ENCODE measurements around the gene MRPL41.
"Not testable (repeated sequence)": the region's sequence is repeated elsewhere in the genome, so short reads cannot be mapped to it uniquely, and the experiment has no call there.

The MRPL41 gene

DNA sequence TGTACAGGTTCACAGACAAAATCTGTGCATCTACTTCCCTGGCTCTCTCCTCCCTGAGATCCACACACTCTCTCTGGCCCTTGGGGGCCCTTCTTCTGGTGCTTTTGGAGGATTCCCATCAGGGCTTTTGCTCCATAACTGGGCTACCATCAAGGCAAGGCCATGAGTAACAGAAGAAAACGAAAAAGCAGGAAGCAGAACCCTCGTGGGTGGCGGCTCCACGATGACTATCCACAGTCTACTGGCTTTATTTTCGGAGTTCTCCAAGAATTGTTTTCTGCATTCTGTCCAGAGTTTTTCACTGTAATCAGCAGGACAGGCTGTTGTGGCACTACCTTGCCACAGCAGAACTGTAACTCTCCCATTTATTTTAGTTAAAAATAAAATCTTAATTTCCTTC lies 21.3 kb upstream of the MRPL41 start:
- DNase-seq (ENCODE audit: low spot score), result no peak
- TF ChIP-seq, protein P1, sequence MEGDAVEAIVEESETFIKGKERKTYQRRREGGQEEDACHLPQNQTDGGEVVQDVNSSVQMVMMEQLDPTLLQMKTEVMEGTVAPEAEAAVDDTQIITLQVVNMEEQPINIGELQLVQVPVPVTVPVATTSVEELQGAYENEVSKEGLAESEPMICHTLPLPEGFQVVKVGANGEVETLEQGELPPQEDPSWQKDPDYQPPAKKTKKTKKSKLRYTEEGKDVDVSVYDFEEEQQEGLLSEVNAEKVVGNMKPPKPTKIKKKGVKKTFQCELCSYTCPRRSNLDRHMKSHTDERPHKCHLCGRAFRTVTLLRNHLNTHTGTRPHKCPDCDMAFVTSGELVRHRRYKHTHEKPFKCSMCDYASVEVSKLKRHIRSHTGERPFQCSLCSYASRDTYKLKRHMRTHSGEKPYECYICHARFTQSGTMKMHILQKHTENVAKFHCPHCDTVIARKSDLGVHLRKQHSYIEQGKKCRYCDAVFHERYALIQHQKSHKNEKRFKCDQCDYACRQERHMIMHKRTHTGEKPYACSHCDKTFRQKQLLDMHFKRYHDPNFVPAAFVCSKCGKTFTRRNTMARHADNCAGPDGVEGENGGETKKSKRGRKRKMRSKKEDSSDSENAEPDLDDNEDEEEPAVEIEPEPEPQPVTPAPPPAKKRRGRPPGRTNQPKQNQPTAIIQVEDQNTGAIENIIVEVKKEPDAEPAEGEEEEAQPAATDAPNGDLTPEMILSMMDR (IDR thresholded peaks at IDR 0.05; ENCODE audit: extremely low read depth, missing control alignments), result no peak

DNA sequence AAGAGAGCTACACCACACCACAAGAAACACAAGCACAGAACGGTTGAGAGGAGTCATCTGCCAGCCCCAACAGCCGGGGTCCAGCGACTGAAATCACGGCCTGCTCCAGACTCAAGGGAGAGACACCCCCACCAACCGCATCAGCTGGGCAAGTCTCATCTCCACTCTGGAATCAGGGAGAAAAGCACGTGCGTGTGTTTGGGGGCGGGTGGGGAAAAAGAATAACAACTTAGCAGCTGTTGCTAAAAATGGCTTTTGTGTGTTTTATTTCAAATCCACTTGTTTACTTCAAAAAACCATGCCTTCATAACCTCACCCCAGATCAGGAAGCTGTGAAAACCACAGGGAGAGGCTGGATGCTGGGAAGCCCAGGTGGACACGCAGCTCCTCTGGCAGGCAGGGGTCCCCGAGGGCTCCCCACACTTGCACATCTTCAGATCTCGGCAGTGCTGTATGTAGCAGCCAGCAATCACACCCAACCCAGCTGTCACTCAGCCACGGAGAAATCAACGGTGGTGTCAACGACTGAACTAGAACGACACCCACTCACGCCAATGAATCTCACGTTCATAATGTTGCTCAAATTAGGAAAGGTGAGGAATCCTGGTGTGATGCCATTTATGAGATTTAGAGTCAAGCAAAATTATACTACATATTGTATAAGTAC lies 20.4 kb upstream of the MRPL41 start:
- DNase-seq (ENCODE audit: low spot score), result no peak
- TF ChIP-seq, protein P1 (IDR thresholded peaks at IDR 0.05; ENCODE audit: extremely low read depth, missing control alignments), result no peak

DNA sequence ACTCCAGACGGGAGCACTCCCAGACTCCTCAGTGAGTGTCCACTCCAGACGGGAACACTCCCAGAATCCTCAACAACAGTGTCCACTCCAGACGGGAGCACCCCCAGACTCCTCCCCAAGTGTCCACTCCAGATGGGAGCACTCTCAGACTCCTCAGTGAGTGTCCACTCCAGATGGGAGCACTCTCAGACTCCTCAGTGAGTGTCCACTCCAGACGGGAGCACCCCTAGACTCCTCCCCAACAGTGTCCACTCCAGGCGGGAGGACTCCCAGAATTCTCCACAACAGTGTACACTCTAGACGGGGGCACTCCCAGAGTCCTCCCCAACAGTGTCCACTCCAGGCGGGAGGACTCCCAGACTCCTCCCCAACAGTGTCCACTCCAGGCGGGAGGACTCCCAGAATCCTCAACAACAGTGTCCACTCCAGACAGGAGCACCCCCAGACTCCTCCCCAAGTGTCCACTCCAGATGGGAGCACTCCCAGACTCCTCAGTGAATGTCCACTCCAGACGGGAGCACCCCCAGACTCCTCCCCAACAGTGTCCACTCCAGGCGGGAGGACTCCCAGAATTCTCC lies 18.7 kb upstream of the MRPL41 start:
- not testable (repeated sequence) for DNase-seq (ENCODE audit: low spot score)

DNA sequence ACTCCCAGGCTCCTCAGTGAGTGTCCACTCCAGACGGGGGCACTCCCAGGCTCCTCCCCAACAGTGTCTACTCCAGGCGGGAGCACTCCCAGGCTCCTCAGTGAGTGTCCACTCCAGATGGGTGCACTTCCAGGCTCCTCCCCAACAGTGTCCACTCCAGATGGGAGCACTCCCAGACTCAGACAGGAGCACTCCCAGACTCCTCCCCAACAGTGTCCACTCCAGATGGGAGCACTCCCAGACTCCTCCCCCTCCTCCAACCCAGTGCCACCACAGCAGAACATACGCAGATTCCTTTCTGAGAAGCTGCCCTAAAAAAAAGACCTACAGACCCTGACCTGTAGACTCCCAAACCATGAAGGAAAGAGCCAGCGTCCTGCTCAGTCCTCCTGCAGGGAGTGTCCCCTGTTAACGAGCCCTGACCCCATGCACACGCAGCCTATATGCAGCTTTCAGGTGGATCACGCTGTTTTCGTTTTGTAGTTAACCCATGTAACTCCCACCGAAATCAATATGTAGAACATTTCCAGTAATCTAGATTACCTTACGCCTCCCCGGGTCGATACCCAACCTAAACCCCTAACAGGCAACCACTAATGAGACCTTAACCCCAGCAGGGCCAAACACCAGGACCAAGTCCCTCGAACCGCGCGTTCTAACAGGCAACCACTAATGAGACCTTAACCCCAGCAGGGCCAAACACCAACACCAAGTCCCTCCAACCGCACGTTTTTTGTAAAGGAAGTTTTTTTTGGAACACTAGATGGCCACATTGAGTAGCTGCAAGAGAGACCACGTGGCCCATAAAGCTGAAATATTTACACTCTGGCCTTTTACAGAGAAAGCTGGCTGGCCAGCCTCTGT lies 17.2 kb upstream of the MRPL41 start:
- TF ChIP-seq, protein P1 (IDR thresholded peaks at IDR 0.05; ENCODE audit: extremely low read depth, missing control alignments), result peak; percentile 43
- DNase-seq (ENCODE audit: low spot score), result peak; percentile 75

DNA sequence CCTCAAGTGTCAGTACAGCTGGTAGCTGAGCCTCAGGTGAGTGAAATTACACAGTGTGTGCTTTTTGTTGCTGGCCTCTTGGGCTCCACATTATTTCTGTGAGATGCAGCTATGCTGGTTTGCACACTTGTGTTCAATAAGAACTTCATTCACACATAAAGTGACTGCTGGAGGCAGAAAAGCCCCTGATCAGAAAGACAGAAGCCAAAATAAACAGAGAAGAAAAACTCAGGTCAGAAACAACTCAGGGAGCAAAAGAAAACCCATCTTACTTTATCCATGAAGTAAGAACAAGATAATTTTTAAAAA lies 16.6 kb upstream of the MRPL41 start:
- no peak for DNase-seq (ENCODE audit: low spot score)
- TF ChIP-seq, protein P1 (IDR thresholded peaks at IDR 0.05; ENCODE audit: extremely low read depth, missing control alignments), result no peak

DNA sequence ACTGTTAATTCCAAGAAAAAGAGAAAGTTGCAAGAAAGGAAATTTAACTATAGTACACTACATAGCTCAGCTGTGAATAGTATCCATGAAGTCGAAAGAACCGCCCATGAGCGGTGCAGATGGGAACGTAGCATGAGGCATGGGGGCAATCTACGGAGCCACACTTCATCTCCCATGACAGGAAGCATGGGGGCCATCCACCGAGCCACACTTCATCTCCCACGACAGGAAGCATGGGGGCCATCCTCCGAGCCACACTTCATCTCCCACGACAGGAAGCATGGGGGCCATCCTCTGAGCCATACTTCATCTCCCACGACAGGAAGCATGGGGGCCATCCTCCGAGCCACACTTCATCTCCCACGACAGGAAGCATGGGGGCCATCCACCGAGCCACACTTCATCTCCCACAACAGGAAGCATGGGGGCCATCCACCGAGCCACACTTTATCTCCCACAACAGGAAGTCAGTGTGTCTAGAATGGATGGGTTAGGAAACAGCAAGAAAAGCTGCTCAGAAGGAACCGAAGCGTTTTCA lies 15.0 kb upstream of the MRPL41 start:
- not testable (repeated sequence) for DNase-seq (ENCODE audit: low spot score)

DNA sequence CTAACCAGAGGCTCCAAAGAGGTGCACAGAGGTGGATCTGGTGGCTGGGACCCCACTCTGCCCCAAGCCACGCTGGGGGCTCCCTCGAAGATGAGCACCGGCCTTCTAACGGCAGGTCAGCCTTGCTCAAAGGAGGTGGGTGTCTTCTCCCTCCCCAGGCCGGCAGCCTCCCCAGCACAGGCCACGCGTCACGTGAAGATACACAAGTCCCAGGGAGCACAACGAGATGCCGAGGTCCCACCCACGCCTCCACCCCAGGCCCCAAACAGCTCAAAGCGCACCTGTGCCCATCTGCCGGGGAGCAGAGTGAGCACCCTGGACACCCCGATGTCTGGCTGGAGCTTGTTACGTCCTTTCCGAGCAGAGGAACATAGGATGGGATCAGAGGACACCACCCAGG lies 13.6 kb upstream of the MRPL41 start:
- DNase-seq (ENCODE audit: low spot score), result no peak
- TF ChIP-seq, protein P1 (IDR thresholded peaks at IDR 0.05; ENCODE audit: extremely low read depth, missing control alignments), result no peak

DNA sequence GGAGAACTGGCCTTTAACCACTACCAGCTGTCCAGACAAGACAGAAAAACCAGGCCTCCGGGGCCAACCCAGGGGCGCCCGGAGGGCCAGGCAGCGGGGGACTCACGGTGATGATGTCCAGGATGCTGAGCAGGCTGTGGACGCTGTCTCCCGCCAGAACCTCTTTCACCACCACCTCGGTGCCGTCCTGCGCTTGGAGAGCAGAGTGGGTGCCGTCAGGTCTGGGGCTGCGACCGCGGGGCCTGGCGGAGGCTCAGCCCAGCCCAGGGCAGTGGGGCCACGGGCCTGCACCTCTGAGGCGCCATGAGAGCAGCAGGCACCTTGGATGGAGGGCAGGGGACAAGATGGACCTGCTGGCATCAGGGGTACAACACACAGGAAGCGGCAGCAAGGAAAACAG lies 11.1 kb upstream of the MRPL41 start:
- no peak for DNase-seq (ENCODE audit: low spot score)
- TF ChIP-seq, protein P1 (IDR thresholded peaks at IDR 0.05; ENCODE audit: extremely low read depth, missing control alignments), result no peak
